Measurements from ENCODE around the gene CELF2. TPM values are rescaled to one million over a fixed set of nuclear protein-coding genes. Genes with fewer than 3 reads are reported as not detected.

Gene CELF2
- total RNA-seq, 1 experiment from 2014 or later: 0.07 TPM

DNA sequence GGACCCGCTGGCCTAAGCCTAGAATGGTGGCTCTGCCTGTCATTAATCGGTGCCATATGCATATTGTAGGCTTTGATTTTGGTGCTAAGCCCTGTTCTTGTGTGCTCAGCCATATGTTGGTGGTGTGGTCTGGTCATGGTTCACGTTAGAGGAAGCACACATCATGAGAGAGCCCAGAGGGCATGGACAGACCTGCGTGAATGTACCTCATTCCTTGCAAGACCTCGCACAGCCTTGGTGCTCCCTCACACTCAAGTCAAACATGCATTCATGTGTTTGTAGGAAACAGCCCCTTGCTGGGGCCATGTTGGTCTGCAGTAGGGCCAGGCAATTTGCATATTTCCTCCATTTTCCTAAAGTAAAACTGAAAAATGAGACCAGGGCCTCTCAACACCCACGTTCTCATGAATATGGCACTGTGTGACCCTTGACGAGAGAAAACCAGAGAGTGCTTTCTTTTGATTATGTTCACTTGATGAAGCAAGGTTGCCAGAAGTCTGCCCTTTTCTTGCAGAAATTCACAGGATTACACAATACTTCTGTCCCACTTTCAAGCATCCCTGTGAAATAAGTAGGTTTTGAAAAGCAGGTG lies 268.7 kb downstream of the CELF2 start:
- Mint-ChIP-seq H3K27ac (ENCODE audit: low read depth, unreplicated experiment) (no peak overlapping the region), H3K4me1 (ENCODE audit: insufficient read depth, unreplicated experiment) (no peaks in the 10 kb centered on the region), H3K4me3 (ENCODE audit: unreplicated experiment) (no peak overlapping the region), H3K27me3 (ENCODE audit: insufficient read depth, unreplicated experiment) (peaks cover 20% of the 10 kb centered on the region), H3K9me3 (ENCODE audit: unreplicated experiment) (no peaks in the 10 kb centered on the region), H3K36me3 (ENCODE audit: insufficient read depth, unreplicated experiment) (no peaks in the 10 kb centered on the region)
- CTCF ChIA-PET: no interaction called here
- no TSS peak for BruUV-seq (replicated peaks)
- intact Hi-C loops (cut with micrococcal nuclease): no loop called here
- DNase-seq (ENCODE audit: unreplicated experiment): no peak
- POLR2A ChIA-PET: no interaction called here
- TF ChIP-seq, protein P1, sequence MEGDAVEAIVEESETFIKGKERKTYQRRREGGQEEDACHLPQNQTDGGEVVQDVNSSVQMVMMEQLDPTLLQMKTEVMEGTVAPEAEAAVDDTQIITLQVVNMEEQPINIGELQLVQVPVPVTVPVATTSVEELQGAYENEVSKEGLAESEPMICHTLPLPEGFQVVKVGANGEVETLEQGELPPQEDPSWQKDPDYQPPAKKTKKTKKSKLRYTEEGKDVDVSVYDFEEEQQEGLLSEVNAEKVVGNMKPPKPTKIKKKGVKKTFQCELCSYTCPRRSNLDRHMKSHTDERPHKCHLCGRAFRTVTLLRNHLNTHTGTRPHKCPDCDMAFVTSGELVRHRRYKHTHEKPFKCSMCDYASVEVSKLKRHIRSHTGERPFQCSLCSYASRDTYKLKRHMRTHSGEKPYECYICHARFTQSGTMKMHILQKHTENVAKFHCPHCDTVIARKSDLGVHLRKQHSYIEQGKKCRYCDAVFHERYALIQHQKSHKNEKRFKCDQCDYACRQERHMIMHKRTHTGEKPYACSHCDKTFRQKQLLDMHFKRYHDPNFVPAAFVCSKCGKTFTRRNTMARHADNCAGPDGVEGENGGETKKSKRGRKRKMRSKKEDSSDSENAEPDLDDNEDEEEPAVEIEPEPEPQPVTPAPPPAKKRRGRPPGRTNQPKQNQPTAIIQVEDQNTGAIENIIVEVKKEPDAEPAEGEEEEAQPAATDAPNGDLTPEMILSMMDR (IDR thresholded peaks at IDR 0.05; ENCODE audit: unreplicated experiment): no peak

DNA sequence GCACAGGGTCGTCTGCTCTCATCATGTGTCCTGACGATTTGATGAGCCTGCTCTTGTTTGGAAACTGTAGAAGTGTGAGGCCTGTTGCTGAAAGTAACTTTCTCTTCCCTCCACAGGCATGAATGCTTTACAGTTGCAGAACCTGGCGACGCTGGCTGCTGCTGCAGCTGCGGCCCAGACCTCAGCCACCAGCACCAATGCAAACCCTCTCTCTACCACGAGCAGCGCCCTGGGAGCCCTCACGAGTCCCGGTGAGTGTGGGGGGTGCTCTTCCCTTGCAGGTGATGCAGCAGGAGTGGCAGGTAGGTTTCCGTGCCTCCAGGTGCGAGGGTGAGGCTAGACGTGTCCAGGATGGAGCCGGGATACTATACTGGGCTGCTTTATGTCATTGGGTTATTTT lies 270.6 kb downstream of the CELF2 start:
- no peak for DNase-seq (ENCODE audit: unreplicated experiment)
- intact Hi-C loops (cut with micrococcal nuclease): no loop called here
- Mint-ChIP-seq H3K4me3 (ENCODE audit: unreplicated experiment) (no peak overlapping the region), H3K27ac (ENCODE audit: low read depth, unreplicated experiment) (no peak overlapping the region), H3K4me1 (ENCODE audit: insufficient read depth, unreplicated experiment) (no peaks in the 10 kb centered on the region), H3K27me3 (ENCODE audit: insufficient read depth, unreplicated experiment) (peaks cover 18% of the 10 kb centered on the region), H3K36me3 (ENCODE audit: insufficient read depth, unreplicated experiment) (no peaks in the 10 kb centered on the region), H3K9me3 (ENCODE audit: unreplicated experiment) (no peaks in the 10 kb centered on the region)
- ChIA-PET CTCF (interaction anchor here (1.0 kb wide), 1 partner anchor 17 kb away, joined by 4 read pairs; no protein-coding TSS in a partner anchor), POLR2A (no interaction called here)
- TF ChIP-seq, protein P1 (IDR thresholded peaks at IDR 0.05; ENCODE audit: unreplicated experiment): no peak
- BruUV-seq (replicated peaks): no TSS peak

DNA sequence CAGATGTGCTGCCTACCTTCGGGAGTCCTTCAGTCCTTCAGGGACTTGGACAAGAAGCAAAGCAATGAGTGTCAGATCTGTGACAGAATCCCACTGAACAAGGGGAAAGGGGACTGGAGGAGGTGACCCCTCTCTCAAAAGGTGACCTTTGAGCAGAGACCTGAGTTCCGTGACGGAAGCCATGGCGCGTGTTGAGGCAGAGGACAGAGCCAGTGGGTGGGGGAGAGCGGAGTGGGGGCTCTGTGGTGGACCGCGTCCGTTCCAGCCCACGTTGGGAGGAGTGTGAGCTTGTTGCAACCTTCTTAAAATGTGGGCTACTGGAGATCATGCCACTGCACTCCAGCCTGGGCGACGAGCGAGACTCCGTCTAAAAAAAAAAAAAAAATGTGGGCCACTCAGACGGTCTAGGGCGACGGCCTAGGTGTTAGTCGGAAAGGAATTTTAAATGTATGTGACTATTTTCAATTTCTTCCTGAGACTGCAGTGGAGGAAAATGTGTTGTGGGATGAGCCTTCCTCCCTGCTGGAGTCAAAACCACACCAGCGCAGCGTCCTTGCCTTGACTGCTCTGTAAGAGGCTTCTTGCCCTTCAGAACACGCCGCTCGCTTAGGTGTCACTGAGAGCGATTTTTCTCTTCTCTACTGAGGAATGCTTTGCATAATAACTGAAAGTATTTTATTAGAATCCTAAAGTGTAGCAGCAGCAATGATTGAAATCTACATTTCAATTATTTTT lies 272.7 kb downstream of the CELF2 start:
- H3K4me3 Mint-ChIP-seq (ENCODE audit: unreplicated experiment): no peak overlapping the region
- CTCF ChIA-PET: no interaction called here
- no peak overlapping the region for H3K27ac Mint-ChIP-seq (ENCODE audit: low read depth, unreplicated experiment)
- H3K36me3 Mint-ChIP-seq (ENCODE audit: insufficient read depth, unreplicated experiment): no peaks in the 10 kb centered on the region
- TF ChIP-seq, protein P1 (IDR thresholded peaks at IDR 0.05; ENCODE audit: unreplicated experiment): no peak
- no peaks in the 10 kb centered on the region for H3K4me1 Mint-ChIP-seq (ENCODE audit: insufficient read depth, unreplicated experiment)
- intact Hi-C loops (cut with micrococcal nuclease): no loop called here
- no TSS peak for BruUV-seq (replicated peaks)
- POLR2A ChIA-PET: no interaction called here
- DNase-seq (ENCODE audit: unreplicated experiment): no peak
- no peaks in the 10 kb centered on the region for H3K9me3 Mint-ChIP-seq (ENCODE audit: unreplicated experiment)
- peaks cover 18% of the 10 kb centered on the region for H3K27me3 Mint-ChIP-seq (ENCODE audit: insufficient read depth, unreplicated experiment)

DNA sequence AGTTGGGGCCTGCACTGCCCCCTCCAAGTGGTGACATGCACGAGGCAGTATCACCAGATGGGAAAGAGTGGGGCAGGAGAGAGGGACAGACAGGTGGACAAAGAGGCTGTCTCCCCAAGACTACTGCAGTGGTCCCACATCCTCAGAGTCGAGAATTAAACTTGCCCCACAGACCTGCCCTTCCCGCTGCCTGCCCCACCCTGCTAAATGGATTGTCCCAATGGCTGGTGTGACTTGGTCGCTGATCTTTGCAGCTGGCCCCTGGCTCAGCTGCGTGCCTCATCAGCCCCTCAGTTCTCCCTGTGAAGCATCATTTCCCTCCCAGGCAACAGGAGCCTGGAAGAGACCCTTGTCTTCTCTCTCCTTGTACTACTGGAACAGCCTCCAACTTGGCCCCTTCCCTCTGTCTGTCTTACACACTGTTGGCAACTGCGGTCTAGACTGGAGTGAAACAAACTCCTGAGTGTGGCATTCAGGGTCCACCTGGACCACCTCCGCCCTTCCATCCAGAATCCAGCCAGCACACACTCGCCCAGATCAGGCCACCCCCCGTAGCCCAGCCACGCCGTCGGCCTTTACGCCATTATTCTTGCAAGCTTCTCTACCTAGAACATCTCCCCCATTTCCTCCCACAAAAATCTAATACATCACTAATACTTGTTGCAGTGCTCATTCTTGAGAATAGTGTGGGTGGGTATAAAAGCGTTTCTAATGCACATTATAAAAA lies 275.1 kb downstream of the CELF2 start:
- CTCF ChIA-PET: interaction anchor here (0.6 kb wide), 1 partner anchor 71 kb away, joined by 4 read pairs; no protein-coding TSS in a partner anchor
- intact Hi-C loops (cut with micrococcal nuclease): no loop called here
- Mint-ChIP-seq H3K36me3 (ENCODE audit: insufficient read depth, unreplicated experiment) (no peaks in the 10 kb centered on the region), H3K27me3 (ENCODE audit: insufficient read depth, unreplicated experiment) (peaks cover 18% of the 10 kb centered on the region), H3K9me3 (ENCODE audit: unreplicated experiment) (no peaks in the 10 kb centered on the region), H3K4me1 (ENCODE audit: insufficient read depth, unreplicated experiment) (peaks cover 2% of the 10 kb centered on the region), H3K4me3 (ENCODE audit: unreplicated experiment) (no peak overlapping the region), H3K27ac (ENCODE audit: low read depth, unreplicated experiment) (no peak overlapping the region)
- no peak for DNase-seq (ENCODE audit: unreplicated experiment)
- TF ChIP-seq, protein P1 (IDR thresholded peaks at IDR 0.05; ENCODE audit: unreplicated experiment): no peak
- POLR2A ChIA-PET: no interaction called here
- BruUV-seq (replicated peaks): no TSS peak

All from MCF 10A (cell line).